Uterus (tissue), 4 donors: ENCODE measurements around the gene KANSL1. TPM values are rescaled to one million over a fixed set of nuclear protein-coding genes. Genes with fewer than 3 reads are reported as not detected.

Experiments used
- DNase-seq, 2 donors: peaks; one replicate each; pipeline ENCODE4 v3.0.0-alpha.2; 2019 to 2020
- H3K27ac ChIP-seq, 2 donors: fragments of 200-600 bp; sonication (generic); 1 replicate in 1 of 2; 2 replicates in 1 of 2; pipeline ENCODE4 v1.5.1; 2016 to 2018
- H3K27me3 ChIP-seq, 2 donors: fragments of 200-600 bp; sonication (generic); one replicate each; pipeline ENCODE4 v1.5.1; 2018 to 2019; ENCODE audit warnings: control low read depth in 1 of 2
- H3K36me3 ChIP-seq, 2 donors: fragments of 200-600 bp; sonication (generic); one replicate each; pipeline ENCODE4 v1.5.1; 2019; ENCODE audit warnings: control low read depth in 1 of 2
- H3K4me1 ChIP-seq, 2 donors: fragments of 200-600 bp; sonication (generic); one replicate each; pipeline ENCODE4 v1.5.1; 2018 to 2019; ENCODE audit warnings: control low read depth in 1 of 2
- H3K4me3 ChIP-seq, 2 donors: fragments of 200-600 bp; sonication (generic); 1 replicate in 1 of 2; 2 replicates in 1 of 2; pipeline ENCODE4 v1.5.1; 2018 to 2019; ENCODE audit warnings: mild to moderate bottlenecking in 1 of 2
- H3K9me3 ChIP-seq, 2 donors: fragments of 200-600 bp; sonication (generic); one replicate each; pipeline ENCODE4 v1.5.1; 2019; ENCODE audit warnings: control low read depth in 1 of 2
- POLR2A ChIP-seq, 2 donors: fragments of 450-650 bp; IDR thresholded peaks; one replicate each; pipeline ENCODE4 v1.6.1; 2016; ENCODE audit warnings: antibody characterized with exemption in 2 of 2, mild to moderate bottlenecking in 1 of 2, moderate library complexity in 1 of 2
- intact Hi-C: fragments of 100-400 bp; cut with DNase I; formaldehyde crosslinking; loops from one replicate; pipeline ENCODE4 v1.15.1; 2023; ENCODE audit warnings: low total_unique reads
- total RNA-seq, 4 donors: library from RNA; depleted of rRNA in 3 of 4; stranded (reverse); fragments of >200 nt in 3 of 4; gene quantifications; one replicate each; pipeline versions ENCODE4 v1.1.0 to v1.2.4, GENCODE V29; 2014 to 2023
- TF ChIP-seq, protein P1 (sequence below), 4 experiments: fragments of 200-600 bp in 2 of 4; fragments of 450-650 bp in 2 of 4; sonication (generic) in 2 of 4; IDR thresholded peaks; one replicate each; pipeline ENCODE4 v1.5.1; 2016 to 2019; ENCODE audit warnings: antibody characterized with exemption in 4 of 4, mild to moderate bottlenecking in 2 of 4, moderate library complexity in 1 of 4
- donor health status: DM: yes; HTN: yes; CAD: no.

KANSL1 gene
- total RNA-seq, 4 donors from 2014 or later: 55.8 to 192 (median 146) TPM

DNA sequence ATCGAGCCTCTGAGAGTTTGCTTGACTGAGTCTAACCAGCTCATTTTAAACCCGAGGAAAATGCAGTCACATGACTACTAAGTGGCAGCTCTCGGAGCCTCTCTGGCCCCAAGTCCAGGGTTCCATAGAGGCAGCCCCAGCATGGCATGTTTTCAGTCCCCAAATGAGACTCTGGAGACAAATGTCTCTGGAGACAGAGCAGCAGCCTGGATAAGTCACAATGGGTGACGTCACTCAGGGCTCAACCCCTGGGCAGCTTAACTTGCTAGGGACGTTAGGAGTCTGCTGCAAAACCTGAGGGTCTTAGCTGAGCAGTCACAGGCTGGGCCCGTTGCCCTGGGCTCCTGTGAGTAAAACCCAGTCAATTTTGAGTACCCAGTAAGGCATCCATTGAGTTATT is 201.1 kb downstream of the KANSL1 start:
- H3K9me3 ChIP-seq: no peaks in the 10 kb centered on the region
- H3K4me3 ChIP-seq: no peak overlapping the region
- no peak for DNase-seq
- no peaks in the 10 kb centered on the region for H3K27me3 ChIP-seq
- intact Hi-C loops: no loop called here
- TF ChIP-seq, protein P1, sequence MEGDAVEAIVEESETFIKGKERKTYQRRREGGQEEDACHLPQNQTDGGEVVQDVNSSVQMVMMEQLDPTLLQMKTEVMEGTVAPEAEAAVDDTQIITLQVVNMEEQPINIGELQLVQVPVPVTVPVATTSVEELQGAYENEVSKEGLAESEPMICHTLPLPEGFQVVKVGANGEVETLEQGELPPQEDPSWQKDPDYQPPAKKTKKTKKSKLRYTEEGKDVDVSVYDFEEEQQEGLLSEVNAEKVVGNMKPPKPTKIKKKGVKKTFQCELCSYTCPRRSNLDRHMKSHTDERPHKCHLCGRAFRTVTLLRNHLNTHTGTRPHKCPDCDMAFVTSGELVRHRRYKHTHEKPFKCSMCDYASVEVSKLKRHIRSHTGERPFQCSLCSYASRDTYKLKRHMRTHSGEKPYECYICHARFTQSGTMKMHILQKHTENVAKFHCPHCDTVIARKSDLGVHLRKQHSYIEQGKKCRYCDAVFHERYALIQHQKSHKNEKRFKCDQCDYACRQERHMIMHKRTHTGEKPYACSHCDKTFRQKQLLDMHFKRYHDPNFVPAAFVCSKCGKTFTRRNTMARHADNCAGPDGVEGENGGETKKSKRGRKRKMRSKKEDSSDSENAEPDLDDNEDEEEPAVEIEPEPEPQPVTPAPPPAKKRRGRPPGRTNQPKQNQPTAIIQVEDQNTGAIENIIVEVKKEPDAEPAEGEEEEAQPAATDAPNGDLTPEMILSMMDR (IDR thresholded peaks at IDR 0.05): no peak
- no peak for TF ChIP-seq POLR2A (IDR thresholded peaks at IDR 0.05)
- H3K36me3 ChIP-seq: no peaks in the 10 kb centered on the region
- no peaks in the 10 kb centered on the region for H3K4me1 ChIP-seq
- H3K27ac ChIP-seq: no peak overlapping the region

DNA sequence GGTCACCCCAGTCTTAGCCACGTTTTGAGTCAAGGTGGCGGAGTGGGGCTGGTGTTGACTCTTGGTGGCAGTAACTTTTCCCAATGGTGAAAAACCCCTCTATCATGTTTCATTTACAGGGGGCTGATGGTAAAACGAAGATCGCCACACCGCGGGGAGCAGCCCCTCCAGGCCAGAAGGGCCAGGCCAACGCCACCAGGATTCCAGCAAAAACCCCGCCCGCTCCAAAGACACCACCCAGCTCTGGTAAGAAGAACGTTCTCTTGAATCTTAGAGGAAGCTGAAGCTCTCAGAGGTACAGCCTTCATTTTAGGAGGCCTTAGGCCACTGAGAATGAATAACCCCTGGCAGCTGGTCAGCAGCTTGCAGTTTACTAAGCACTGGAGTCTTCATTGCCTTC is 201.9 kb downstream of the KANSL1 start:
- H3K4me3 ChIP-seq: no peak overlapping the region
- H3K36me3 ChIP-seq: no peaks in the 10 kb centered on the region
- no peaks in the 10 kb centered on the region for H3K27me3 ChIP-seq
- no peak overlapping the region for H3K27ac ChIP-seq
- no peak for DNase-seq
- intact Hi-C loops: no loop called here
- no peaks in the 10 kb centered on the region for H3K4me1 ChIP-seq
- no peaks in the 10 kb centered on the region for H3K9me3 ChIP-seq
- TF ChIP-seq POLR2A (IDR thresholded peaks at IDR 0.05): no peak
- TF ChIP-seq, protein P1 (IDR thresholded peaks at IDR 0.05): no peak

DNA sequence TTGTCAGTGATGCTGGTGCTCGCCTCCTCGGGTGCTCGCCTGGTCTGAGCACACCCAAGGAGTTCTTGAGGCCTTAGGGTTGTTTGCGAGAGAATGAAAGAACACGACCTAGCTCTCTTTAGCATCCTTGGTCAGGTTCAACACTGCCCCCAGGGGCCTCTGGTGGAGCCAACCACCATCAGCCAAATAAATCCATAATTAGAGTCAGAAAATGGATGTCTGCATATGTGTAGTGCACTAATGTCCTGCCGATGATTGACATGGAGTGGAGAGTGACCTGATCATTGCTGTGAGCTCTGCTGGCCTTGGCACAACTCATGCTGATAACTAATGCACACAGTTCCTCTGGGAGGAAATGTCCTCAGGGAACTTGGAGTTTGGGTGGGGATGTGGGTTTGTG is 202.3 kb downstream of the KANSL1 start:
- intact Hi-C loops: no loop called here
- Histone ChIP-seq H3K27ac (no peak overlapping the region), H3K4me3 (no peak overlapping the region), H3K36me3 (no peaks in the 10 kb centered on the region), H3K27me3 (no peaks in the 10 kb centered on the region), H3K4me1 (no peaks in the 10 kb centered on the region), H3K9me3 (no peaks in the 10 kb centered on the region)
- TF ChIP-seq, protein P1 (IDR thresholded peaks at IDR 0.05): no peak
- TF ChIP-seq POLR2A (IDR thresholded peaks at IDR 0.05): no peak
- no peak for DNase-seq

DNA sequence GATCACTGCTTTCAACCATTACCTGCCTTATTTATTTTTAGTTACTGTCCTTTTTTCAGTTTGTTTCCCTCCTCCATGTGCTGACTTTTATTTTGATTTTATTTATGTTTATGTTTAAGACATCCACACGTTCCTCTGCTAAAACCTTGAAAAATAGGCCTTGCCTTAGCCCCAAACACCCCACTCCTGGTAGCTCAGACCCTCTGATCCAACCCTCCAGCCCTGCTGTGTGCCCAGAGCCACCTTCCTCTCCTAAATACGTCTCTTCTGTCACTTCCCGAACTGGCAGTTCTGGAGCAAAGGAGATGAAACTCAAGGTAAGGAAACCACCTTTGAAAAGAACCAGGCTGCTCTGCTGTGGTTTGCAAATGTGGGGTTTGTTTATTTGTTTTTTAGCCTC is 203.5 kb downstream of the KANSL1 start:
- TF ChIP-seq POLR2A (IDR thresholded peaks at IDR 0.05): no peak
- TF ChIP-seq, protein P1 (IDR thresholded peaks at IDR 0.05): no peak
- Histone ChIP-seq H3K4me1 (no peaks in the 10 kb centered on the region), H3K9me3 (no peaks in the 10 kb centered on the region), H3K27ac (no peak overlapping the region), H3K27me3 (no peaks in the 10 kb centered on the region), H3K36me3 (no peaks in the 10 kb centered on the region), H3K4me3 (no peak overlapping the region)
- intact Hi-C loops: no loop called here
- DNase-seq: no peak

DNA sequence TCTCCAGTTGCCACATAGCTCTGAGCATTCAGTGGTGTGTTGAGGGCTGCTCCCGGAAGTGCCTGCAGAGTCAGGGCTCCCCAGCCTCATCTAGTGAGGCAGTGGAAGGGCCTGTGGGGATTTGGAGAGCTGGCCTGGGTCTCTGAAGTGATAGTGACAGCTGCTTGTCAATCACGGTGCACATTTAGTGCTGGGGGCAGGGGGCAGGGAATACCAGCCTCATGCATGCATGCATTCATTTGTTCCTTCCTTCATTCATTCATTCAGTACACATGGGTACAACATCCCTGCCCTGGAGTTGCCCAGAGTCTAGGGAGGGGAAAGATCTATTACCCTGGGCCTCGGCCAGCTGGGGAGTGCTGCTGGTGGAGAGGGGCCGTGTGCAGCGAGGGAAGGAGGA is 205.5 kb downstream of the KANSL1 start:
- Histone ChIP-seq H3K36me3 (no peaks in the 10 kb centered on the region), H3K4me3 (no peak overlapping the region), H3K4me1 (no peaks in the 10 kb centered on the region), H3K27me3 (no peaks in the 10 kb centered on the region), H3K9me3 (no peaks in the 10 kb centered on the region), H3K27ac (no peak overlapping the region)
- intact Hi-C loops: no loop called here
- DNase-seq: no peak
- TF ChIP-seq POLR2A (IDR thresholded peaks at IDR 0.05): no peak
- TF ChIP-seq, protein P1 (IDR thresholded peaks at IDR 0.05): no peak
